Hepatocyte (in vitro differentiated cells): ENCODE results near the gene AIP. TPM values are rescaled to one million over a fixed set of nuclear protein-coding genes. Genes with fewer than 3 reads are reported as not detected.

Experiments
- DNase-seq: peaks from one replicate; pipeline ENCODE4 v3.0.0-alpha.2; 2016; ENCODE audit warnings: low spot score
- H2AFZ ChIP-seq: fragments of 200-600 bp; sonication (generic); 2 replicates; pipeline ENCODE4 v1.6.0; 2016; ENCODE audit warnings: antibody characterized with exemption, mild to moderate bottlenecking
- H3K27ac ChIP-seq: fragments of 200-600 bp; sonication (generic); 2 replicates; pipeline ENCODE4 v1.5.1; 2016; ENCODE audit warnings: mild to moderate bottlenecking
- H3K27me3 ChIP-seq: fragments of 200-600 bp; sonication (generic); 2 replicates; pipeline ENCODE4 v1.6.1; 2016
- H3K36me3 ChIP-seq: fragments of 200-600 bp; sonication (generic); replicated peaks from 2 replicates; pipeline ENCODE4 v1.5.1; 2016; ENCODE audit warnings: low read depth; ENCODE audit not compliant: insufficient read depth
- H3K4me1 ChIP-seq: fragments of 200-600 bp; sonication (generic); 2 replicates; pipeline ENCODE4 v1.5.1; 2016; ENCODE audit warnings: mild to moderate bottlenecking, moderate library complexity; ENCODE audit not compliant: insufficient read depth
- H3K4me2 ChIP-seq: fragments of 200-600 bp; sonication (generic); 2 replicates; pipeline ENCODE4 v1.6.0; 2016
- H3K4me3 ChIP-seq: fragments of 200-600 bp; sonication (generic); 2 replicates; pipeline ENCODE4 v1.5.1; 2016; ENCODE audit warnings: mild to moderate bottlenecking
- H3K79me2 ChIP-seq: fragments of 200-600 bp; sonication (generic); 2 replicates; pipeline ENCODE4 v1.6.0; 2017; ENCODE audit warnings: mild to moderate bottlenecking
- H3K9me2 ChIP-seq: fragments of 200-600 bp; sonication (generic); replicated peaks from 2 replicates; pipeline ENCODE4 v1.6.0; 2017; ENCODE audit warnings: mild to moderate bottlenecking; ENCODE audit not compliant: insufficient read depth
- H3K9me3 ChIP-seq: fragments of 200-600 bp; sonication (generic); 2 replicates; pipeline ENCODE4 v1.5.1; 2016; ENCODE audit warnings: low read depth, mild to moderate bottlenecking
- H4K20me1 ChIP-seq: fragments of 200-600 bp; sonication (generic); 2 replicates; pipeline ENCODE4 v1.6.0; 2016; ENCODE audit warnings: mild to moderate bottlenecking; ENCODE audit not compliant: insufficient read depth, poor library complexity, severe bottlenecking
- EZH2 ChIP-seq: fragments of 200-600 bp; sonication (generic); IDR thresholded peaks from 2 replicates; pipeline ENCODE4 v1.6.1; 2016; ENCODE audit warnings: antibody characterized with exemption, mild to moderate bottlenecking, borderline replicate concordance
- EZH2phosphoT487 ChIP-seq: fragments of 200-600 bp; sonication (generic); IDR thresholded peaks from one replicate; pipeline ENCODE4 v1.6.1; 2018; ENCODE audit warnings: antibody characterized with exemption, mild to moderate bottlenecking, low read depth, moderate library complexity; ENCODE audit not compliant: unreplicated experiment, severe bottlenecking
- WGBS: methylation state at CpG from one replicate; pipeline ENCODE4 v1.1.6; 2016; ENCODE audit warnings: low lambda C conversion rate; ENCODE audit errors: missing lambda C conversion rate; 5-methylcytosine and 5-hydroxymethylcytosine counted together
- polyA plus RNA-seq: library from polyadenylated mRNA; unstranded; fragments of >200 nt; fragmentation: Nextera tagmentation; extraction: Ambion mirVana; gene quantifications from 2 replicates; pipeline ENCODE4 v1.2.1, GENCODE V29; 2016
- total RNA-seq: library from RNA; depleted of rRNA; stranded (reverse); fragments of >200 nt; gene quantifications from 2 replicates; pipeline ENCODE4 v1.2.3, GENCODE V29; 2014
- TF ChIP-seq, protein P1 (sequence below): fragments of 200-600 bp; sonication (generic); IDR thresholded peaks from 2 replicates; pipeline ENCODE4 v1.5.1; 2016; ENCODE audit warnings: antibody characterized with exemption, mild to moderate bottlenecking; ENCODE audit not compliant: poor library complexity

AIP gene
- total and polyA plus RNA-seq, 2 experiments from 2014 or later, result 35.3 to 45.2 TPM

DNA sequence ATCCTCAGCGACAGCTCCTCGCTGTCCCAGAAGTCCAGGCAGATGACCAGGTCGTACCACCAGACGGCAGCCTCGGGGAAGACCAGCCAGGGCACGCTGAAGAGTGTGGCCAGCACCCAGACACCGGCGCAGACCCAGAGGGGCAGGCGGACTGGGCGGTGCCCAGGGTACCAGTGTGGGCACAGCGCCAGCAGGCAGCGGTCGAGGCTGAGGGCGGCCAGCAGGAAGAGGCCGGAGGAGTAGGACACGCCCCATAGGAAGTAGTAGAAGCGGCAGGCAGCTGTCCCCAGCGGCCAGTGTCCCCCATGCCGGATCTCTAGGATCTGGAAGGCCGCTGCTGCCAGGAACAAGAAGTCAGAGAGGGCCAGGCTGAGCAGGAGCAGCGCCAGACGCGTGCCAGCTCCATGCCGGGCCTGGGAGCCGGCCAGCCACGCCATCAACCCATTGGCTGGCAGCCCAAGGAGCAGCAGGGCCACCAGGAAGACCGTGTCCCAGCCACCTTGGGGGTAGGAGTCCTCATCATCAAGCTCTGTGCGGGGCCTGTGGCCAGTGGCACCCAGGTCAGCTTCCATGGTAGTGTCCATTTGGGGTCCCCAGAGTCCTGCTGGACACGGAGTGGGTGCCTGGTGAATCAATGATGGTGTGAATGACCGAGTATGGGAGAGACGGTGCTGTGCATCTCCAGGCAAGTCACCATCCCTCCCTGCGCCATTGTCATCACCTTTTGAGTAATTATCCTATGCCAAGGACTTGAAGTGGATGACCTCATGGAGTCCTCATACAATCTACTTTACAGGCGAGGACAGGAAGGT lies 30.5 kb upstream of the AIP start, which contains the start of gene GPR152:
GPR152 (minus strand) TSS at position 589 of the 812 bp plus-strand sequence; CDS start at position 584, 5 bp downstream.
- Histone ChIP-seq H3K9me3 (no peaks in the 10 kb centered on the region), H3K79me2 (no peaks in the 10 kb centered on the region), H3K27me3 (no peaks in the 10 kb centered on the region), H3K4me1 (no peaks in the 10 kb centered on the region), H3K4me2 (no peak within 1 kb of the TSS), H3K4me3 (no peak within 1 kb of the TSS), H2AFZ (no peak within 1 kb of the TSS), H3K36me3 (no peaks in the 10 kb centered on the region), H4K20me1 (no peaks in the 10 kb centered on the region), H3K27ac (no peak within 1 kb of the TSS), H3K9me2 (no peaks in the 10 kb centered on the region)
- no peak for DNase-seq
- 94% methylated on average over 31 of the region's 33 CpGs for WGBS
- TF ChIP-seq EZH2phosphoT487 (no peak), EZH2 (no peak)
- TF ChIP-seq, protein P1, sequence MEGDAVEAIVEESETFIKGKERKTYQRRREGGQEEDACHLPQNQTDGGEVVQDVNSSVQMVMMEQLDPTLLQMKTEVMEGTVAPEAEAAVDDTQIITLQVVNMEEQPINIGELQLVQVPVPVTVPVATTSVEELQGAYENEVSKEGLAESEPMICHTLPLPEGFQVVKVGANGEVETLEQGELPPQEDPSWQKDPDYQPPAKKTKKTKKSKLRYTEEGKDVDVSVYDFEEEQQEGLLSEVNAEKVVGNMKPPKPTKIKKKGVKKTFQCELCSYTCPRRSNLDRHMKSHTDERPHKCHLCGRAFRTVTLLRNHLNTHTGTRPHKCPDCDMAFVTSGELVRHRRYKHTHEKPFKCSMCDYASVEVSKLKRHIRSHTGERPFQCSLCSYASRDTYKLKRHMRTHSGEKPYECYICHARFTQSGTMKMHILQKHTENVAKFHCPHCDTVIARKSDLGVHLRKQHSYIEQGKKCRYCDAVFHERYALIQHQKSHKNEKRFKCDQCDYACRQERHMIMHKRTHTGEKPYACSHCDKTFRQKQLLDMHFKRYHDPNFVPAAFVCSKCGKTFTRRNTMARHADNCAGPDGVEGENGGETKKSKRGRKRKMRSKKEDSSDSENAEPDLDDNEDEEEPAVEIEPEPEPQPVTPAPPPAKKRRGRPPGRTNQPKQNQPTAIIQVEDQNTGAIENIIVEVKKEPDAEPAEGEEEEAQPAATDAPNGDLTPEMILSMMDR, result no peak

DNA sequence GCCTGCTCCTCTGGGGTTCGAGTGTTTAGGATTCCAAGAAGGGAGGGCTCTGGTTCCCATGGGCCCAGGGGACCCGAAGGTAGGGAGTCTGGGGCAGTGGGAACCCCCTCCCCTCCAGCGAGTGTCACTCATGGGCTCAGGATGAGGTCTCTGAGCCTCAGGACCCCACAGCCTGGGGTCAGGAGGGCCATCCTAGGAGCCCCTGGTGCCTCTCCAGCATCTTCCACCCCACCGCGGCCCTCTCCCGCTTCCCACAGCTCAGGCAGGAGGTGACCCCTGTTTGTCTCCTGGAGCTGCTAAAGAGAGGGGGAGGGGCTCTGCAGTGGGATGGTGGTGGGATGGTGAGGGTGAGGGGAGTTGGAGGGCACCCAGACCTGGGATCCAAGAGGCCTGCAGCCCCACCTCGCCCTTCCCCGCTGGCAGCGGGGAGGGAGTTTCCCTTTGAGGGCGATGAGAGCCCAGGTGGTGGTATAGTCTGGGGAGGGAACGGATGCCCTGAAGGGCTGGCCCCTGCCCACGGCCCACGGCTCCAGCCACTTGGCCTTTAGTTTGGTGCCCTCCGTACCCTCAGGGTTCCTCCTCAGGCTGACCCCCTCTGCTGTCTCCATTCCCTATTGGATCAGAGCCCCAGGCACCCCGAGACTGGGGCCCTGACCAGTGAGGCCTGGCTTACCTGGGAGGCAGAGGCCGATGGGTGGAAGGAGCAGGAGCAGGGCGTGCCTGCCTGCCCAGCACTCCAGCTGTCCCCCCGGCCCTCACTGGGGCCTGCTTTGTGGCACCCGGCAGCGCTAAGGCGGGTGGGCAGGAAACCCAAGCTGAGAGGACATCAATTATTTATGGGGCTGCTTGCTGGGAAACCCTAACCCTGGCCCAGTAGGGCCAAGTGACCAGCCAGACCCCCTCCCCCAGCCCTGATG lies 28.8 kb upstream of the AIP start:
- Histone ChIP-seq H3K4me3 (no peak overlapping the region), H3K27me3 (no peaks in the 10 kb centered on the region), H4K20me1 (no peaks in the 10 kb centered on the region), H3K79me2 (no peaks in the 10 kb centered on the region), H3K9me3 (no peaks in the 10 kb centered on the region), H3K27ac (no peak overlapping the region), H3K4me1 (no peaks in the 10 kb centered on the region), H2AFZ (no peak overlapping the region), H3K4me2 (no peak overlapping the region), H3K9me2 (no peaks in the 10 kb centered on the region), H3K36me3 (no peaks in the 10 kb centered on the region)
- DNase-seq, result no peak
- 95% methylated on average over 20 of the region's 21 CpGs for WGBS
- TF ChIP-seq, protein P1, result no peak
- TF ChIP-seq EZH2, result no peak
- TF ChIP-seq EZH2phosphoT487, result no peak

DNA sequence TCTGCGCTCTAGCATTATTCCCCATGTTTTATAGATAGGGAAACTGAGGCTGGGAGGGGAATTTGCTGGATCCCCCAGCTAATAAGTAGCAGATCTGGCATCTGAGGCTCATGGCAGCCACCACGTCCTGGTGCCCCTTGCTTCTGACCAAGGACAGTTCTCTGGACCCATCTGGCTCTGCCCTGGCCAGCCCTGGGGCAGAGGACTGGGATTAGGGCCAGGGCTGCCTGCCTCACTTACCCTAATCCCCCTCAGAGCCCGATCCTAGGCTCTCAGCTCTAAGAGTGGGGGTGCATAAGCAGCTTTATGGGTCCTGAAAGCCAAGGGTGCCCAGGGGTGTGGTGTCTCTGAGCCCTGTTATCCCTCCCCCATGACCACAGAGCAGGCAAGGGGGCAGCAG lies 27.8 kb upstream of the AIP start, which contains the start of gene CABP4:
CABP4 (plus strand) TSS at position 301 of the 400 bp plus-strand sequence; CDS start at position 371, 70 bp downstream.
- DNase-seq, result no peak
- 88% methylated on average over 3 of the region's 3 CpGs for WGBS
- no peaks in the 10 kb centered on the region for H3K79me2 ChIP-seq
- H3K27me3 ChIP-seq, result no peaks in the 10 kb centered on the region
- no peaks in the 10 kb centered on the region for H3K9me3 ChIP-seq
- no peaks in the 10 kb centered on the region for H4K20me1 ChIP-seq
- H3K4me3 ChIP-seq, result no peak within 1 kb of the TSS
- no peak within 1 kb of the TSS for H3K4me2 ChIP-seq
- no peaks in the 10 kb centered on the region for H3K9me2 ChIP-seq
- no peak within 1 kb of the TSS for H3K27ac ChIP-seq
- H3K4me1 ChIP-seq, result no peaks in the 10 kb centered on the region
- no peak within 1 kb of the TSS for H2AFZ ChIP-seq
- H3K36me3 ChIP-seq, result no peaks in the 10 kb centered on the region
- TF ChIP-seq EZH2 (no peak), EZH2phosphoT487 (no peak)
- TF ChIP-seq, protein P1, result no peak
